ENCODE measurements around the gene UCHL5.

- no peak for TF ChIP-seq CTCF (IDR thresholded peaks at IDR 0.05)
- TF ChIP-seq POLR2A (IDR thresholded peaks at IDR 0.05): no peak
Observed at GRCh38 chr1:192966073-192966472, 93.1 kb downstream of the UCHL5 start.
